AG04449 (cell line): ENCODE data around the gene ATP2C2.

Source experiments
- CTCF ChIA-PET: fragments of 350-600 bp; formaldehyde crosslinking; extraction: SDS; loops from one replicate; lab custom pipeline; 2021; ENCODE audit warnings: antibody characterized with exemption; lab: Yijun Ruan, JAX
- POLR2A ChIA-PET: fragments of 400-600, 350-600 bp; formaldehyde crosslinking; extraction: SDS; loops from one replicate; lab custom pipeline; 2020; ENCODE audit warnings: antibody characterized with exemption, inconsistent platforms; lab: Yijun Ruan, JAX
- DNase-seq: peaks from one replicate; pipeline ENCODE4 v3.0.0-alpha.2; 2010; ENCODE audit warnings: low read depth, low spot score
- H3K4me3 ChIP-seq: 2 replicates; pipeline ENCODE4 v1.5.1; 2011; ENCODE audit warnings: low read depth, mild to moderate bottlenecking, control low read depth, low read length
- TF ChIP-seq, protein P1 (sequence below): IDR thresholded peaks from one replicate; pipeline ENCODE4 v1.5.1; 2011; ENCODE audit warnings: mild to moderate bottlenecking, moderate library complexity, low read length, control low read depth, inconsistent platforms; ENCODE audit not compliant: insufficient read depth; ENCODE audit errors: missing control alignments

Gene ATP2C2

GRCh38 chr16:84475643-84476240, 107.4 kb downstream of the ATP2C2 start:
- DNase-seq: no peak
- ChIA-PET CTCF (interaction anchor here (1.1 to 2.5 kb wide), 4 partner anchors 8 to 289 kb away, joined by 3 to 7 read pairs (median 6); partner anchors contain the start of gene TAF1C), POLR2A (no interaction called here)
- TF ChIP-seq, protein P1, sequence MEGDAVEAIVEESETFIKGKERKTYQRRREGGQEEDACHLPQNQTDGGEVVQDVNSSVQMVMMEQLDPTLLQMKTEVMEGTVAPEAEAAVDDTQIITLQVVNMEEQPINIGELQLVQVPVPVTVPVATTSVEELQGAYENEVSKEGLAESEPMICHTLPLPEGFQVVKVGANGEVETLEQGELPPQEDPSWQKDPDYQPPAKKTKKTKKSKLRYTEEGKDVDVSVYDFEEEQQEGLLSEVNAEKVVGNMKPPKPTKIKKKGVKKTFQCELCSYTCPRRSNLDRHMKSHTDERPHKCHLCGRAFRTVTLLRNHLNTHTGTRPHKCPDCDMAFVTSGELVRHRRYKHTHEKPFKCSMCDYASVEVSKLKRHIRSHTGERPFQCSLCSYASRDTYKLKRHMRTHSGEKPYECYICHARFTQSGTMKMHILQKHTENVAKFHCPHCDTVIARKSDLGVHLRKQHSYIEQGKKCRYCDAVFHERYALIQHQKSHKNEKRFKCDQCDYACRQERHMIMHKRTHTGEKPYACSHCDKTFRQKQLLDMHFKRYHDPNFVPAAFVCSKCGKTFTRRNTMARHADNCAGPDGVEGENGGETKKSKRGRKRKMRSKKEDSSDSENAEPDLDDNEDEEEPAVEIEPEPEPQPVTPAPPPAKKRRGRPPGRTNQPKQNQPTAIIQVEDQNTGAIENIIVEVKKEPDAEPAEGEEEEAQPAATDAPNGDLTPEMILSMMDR: no peak
- no peak overlapping the region for H3K4me3 ChIP-seq

- H3K4me3 ChIP-seq: no peak overlapping the region
- DNase-seq: no peak
- POLR2A ChIA-PET: no interaction called here
- CTCF ChIA-PET: interaction anchor here (1.1 to 3.1 kb wide), 7 partner anchors 8 to 520 kb away, joined by 3 to 11 read pairs (median 5); partner anchors contain the start of gene TAF1C
- TF ChIP-seq, protein P1: no peak
Observed at GRCh38 chr16:84476401-84476800, 108.1 kb downstream of the ATP2C2 start.

- CTCF ChIA-PET: interaction anchor here (0.6 to 3.1 kb wide), 9 partner anchors 10 to 594 kb away, joined by 3 to 11 read pairs (median 3); partner anchors contain the start of gene TAF1C
- H3K4me3 ChIP-seq: no peak overlapping the region
- POLR2A ChIA-PET: no interaction called here
- DNase-seq: no peak
- TF ChIP-seq, protein P1: no peak
Observed at GRCh38 chr16:84477661-84478060, 109.3 kb downstream of the ATP2C2 start.

DNA sequence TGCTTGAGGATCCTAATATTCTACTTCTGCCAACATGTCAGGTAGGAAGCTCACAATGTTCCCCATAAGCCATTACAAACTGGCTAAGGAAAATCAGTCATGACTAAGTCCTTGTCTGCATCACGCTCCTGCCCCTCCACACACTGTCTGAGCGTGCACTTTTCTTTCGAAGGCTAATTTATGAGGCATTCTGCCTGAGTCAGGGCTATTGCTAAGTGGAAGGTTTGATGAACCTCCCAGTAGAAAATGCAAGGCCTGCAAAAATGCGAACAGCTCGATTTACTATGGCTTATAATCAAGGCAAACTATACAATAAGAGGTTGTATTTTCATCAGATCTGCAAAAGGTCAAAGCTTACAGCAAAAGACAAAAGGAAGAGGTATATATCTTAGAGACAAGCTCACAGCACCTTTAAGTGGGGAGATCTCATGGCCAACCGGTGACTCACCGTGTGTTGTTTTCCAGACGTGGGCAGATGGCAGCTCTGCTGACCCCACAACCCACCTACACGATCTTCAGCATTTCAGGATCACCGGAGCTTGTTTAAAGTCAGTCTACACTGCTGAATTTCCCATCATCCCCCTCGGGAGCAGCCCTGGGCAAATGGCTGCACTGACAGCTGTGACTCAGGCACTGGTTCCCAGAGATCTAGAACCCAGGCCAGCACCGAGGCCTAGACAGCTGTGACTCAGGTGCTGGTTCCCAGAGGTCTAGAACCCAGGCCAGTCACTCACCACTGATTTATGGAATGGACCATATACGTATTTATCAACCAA, 110.0 kb downstream of the ATP2C2 start:
- CTCF ChIA-PET: interaction anchor here (0.6 to 3.1 kb wide), 10 partner anchors 27 to 594 kb away, joined by 3 to 11 read pairs (median 4); partner anchors contain the start of gene TAF1C
- no peak for DNase-seq
- POLR2A ChIA-PET: no interaction called here
- TF ChIP-seq, protein P1: no peak
- no peak overlapping the region for H3K4me3 ChIP-seq

GRCh38 chr16:84479716-84480450, 111.5 kb downstream of the ATP2C2 start:
- TF ChIP-seq, protein P1: no peak
- ChIA-PET CTCF (interaction anchor here (1.2 kb wide), 1 partner anchor 202 kb away, joined by 4 read pairs; no protein-coding TSS in a partner anchor), POLR2A (no interaction called here)
- no peak overlapping the region for H3K4me3 ChIP-seq
- no peak for DNase-seq
